GM19239 (cell line): ENCODE measurements around the gene CORO1A.
A peak's percentile ranks its signal among the peaks of the same experiment; 100 is the strongest.
"Not testable (repeated sequence)": the region's sequence is repeated elsewhere in the genome, so short reads cannot be mapped to it uniquely, and the experiment has no call there.

Experiments used
- DNase-seq: peaks from one replicate; pipeline ENCODE4 v3.0.0; 2011; ENCODE audit warnings: low spot score; ENCODE audit not compliant: insufficient read length
- FAIRE-seq: peaks from 2 replicates; lab custom pipeline; 2011; peaks lifted over from hg19 to GRCh38; lab: Jason Lieb, UNC

The CORO1A gene

GRCh38 chr16:30168746-30169145, 14.7 kb upstream of the CORO1A start:
- not testable (repeated sequence) for FAIRE-seq, DNase-seq

GRCh38 chr16:30169416-30169815, 14.0 kb upstream of the CORO1A start:
- not testable (repeated sequence) for FAIRE-seq

GRCh38 chr16:30170145-30170544, 13.3 kb upstream of the CORO1A start:
- DNase-seq, result not testable (repeated sequence)

More at GRCh38 chr16:30169416-30169815, 14.0 kb upstream of the CORO1A start:
- DNase-seq, result not testable (repeated sequence)

GRCh38 chr16:30173054-30173453, 10.3 kb upstream of the CORO1A start:
- FAIRE-seq (no peak), DNase-seq (no peak)

More at GRCh38 chr16:30170145-30170544, 13.3 kb upstream of the CORO1A start:
- FAIRE-seq, result not testable (repeated sequence)

GRCh38 chr16:30176876-30177275, 6.5 kb upstream of the CORO1A start:
- not testable (repeated sequence) for FAIRE-seq, DNase-seq

GRCh38 chr16:30179195-30179594, 4.2 kb upstream of the CORO1A start:
- FAIRE-seq (no peak), DNase-seq (no peak)

- FAIRE-seq (no peak), DNase-seq (no peak)
Measured at GRCh38 chr16:30179931-30180330, 3.5 kb upstream of the CORO1A start.

GRCh38 chr16:30180741-30181140, 2.7 kb upstream of the CORO1A start:
- FAIRE-seq (no peak), DNase-seq (no peak)

GRCh38 chr16:30184096-30184890, 891 bp downstream of the CORO1A start:
- DNase-seq (peak; percentile 82), FAIRE-seq (peak; percentile 92)

- FAIRE-seq (no peak), DNase-seq (no peak)
Measured at GRCh38 chr16:30184891-30185682, 1.7 kb downstream of the CORO1A start.

- peak; percentile 91 for FAIRE-seq
- peak; percentile 80 for DNase-seq
Measured at GRCh38 chr16:30185683-30186421, 2.5 kb downstream of the CORO1A start.

- DNase-seq (no peak), FAIRE-seq (no peak)
Measured at GRCh38 chr16:30186444-30186781, 3.0 kb downstream of the CORO1A start.

GRCh38 chr16:30186782-30187555, 3.6 kb downstream of the CORO1A start:
- no peak for DNase-seq
- peak; percentile 39 for FAIRE-seq

- DNase-seq, result no peak
- no peak for FAIRE-seq
Measured at GRCh38 chr16:30187556-30187865, 4.1 kb downstream of the CORO1A start.

GRCh38 chr16:30187971-30188561, 4.7 kb downstream of the CORO1A start:
- DNase-seq (no peak), FAIRE-seq (no peak)

GRCh38 chr16:30191158-30191557, 7.8 kb downstream of the CORO1A start:
- not testable (repeated sequence) for FAIRE-seq, DNase-seq

- DNase-seq, FAIRE-seq: not testable (repeated sequence)
Measured at GRCh38 chr16:30193098-30193497, 9.7 kb downstream of the CORO1A start.

GRCh38 chr16:30193615-30194014, 10.2 kb downstream of the CORO1A start, which contains the start of the genes BOLA2B and SLX1A:
Gene BOLA2B, minus strand, starts transcription at chr16:30193666. Its CDS starts 71 bp downstream, at chr16:30193595.
Gene SLX1A, plus strand, starts transcription at chr16:30193875. Its CDS starts 210 bp downstream, at chr16:30194085.
- peak; percentile 99 for FAIRE-seq
- not testable (repeated sequence) for DNase-seq
